Ascending aorta (tissue), 2 donors: Measurements from ENCODE around the gene KCP. TPM values are rescaled to one million over a fixed set of nuclear protein-coding genes. Genes with fewer than 3 reads are reported as not detected.

Experiments
- DNase-seq, 2 donors: peaks; one replicate each; pipeline ENCODE4 v3.0.0-alpha.2; 2019; ENCODE audit warnings: low spot score in 2 of 2
- H3K27ac ChIP-seq, 2 donors: fragments of 200-600 bp; sonication (generic); one replicate each; pipeline ENCODE4 v1.5.1; 2016 to 2017; ENCODE audit warnings: mild to moderate bottlenecking in 1 of 2
- H3K27me3 ChIP-seq: fragments of 200-600 bp; sonication (generic); one replicate; pipeline ENCODE4 v1.5.1; 2017
- H3K36me3 ChIP-seq, 2 donors: fragments of 200-600 bp; sonication (generic); one replicate each; pipeline ENCODE4 v1.5.1; 2016
- H3K4me1 ChIP-seq, 2 donors: fragments of 200-600 bp; sonication (generic); one replicate each; pipeline ENCODE4 v1.5.1; 2016 to 2017; ENCODE audit warnings: mild to moderate bottlenecking in 1 of 2
- H3K4me3 ChIP-seq, 2 donors: fragments of 200-600 bp; sonication (generic); one replicate each; pipeline ENCODE4 v1.5.1; 2016 to 2017; ENCODE audit warnings: mild to moderate bottlenecking in 1 of 2
- H3K9me3 ChIP-seq, 2 donors: fragments of 200-600 bp; sonication (generic); one replicate each; pipeline ENCODE4 v1.5.1; 2016
- CTCF ChIP-seq, 3 experiments: fragments of 200-600 bp in 2 of 3; fragments of 450-650 bp in 1 of 3; sonication (generic) in 2 of 3; IDR thresholded peaks; one replicate each; pipeline ENCODE4 v1.5.1; 2016 to 2019; ENCODE audit warnings: antibody characterized with exemption in 3 of 3, mild to moderate bottlenecking in 1 of 3, moderate library complexity in 1 of 3
- intact Hi-C: fragments of 100-400 bp; cut with DNase I; formaldehyde crosslinking; loops from one replicate; pipeline ENCODE4 v1.15.1; 2023
- total RNA-seq: library from RNA; depleted of rRNA; stranded (reverse); fragments of >200 nt; gene quantifications from one replicate; pipeline ENCODE4 v1.1.0, GENCODE V29; 2016

The KCP gene
- total RNA-seq, 1 donor from 2014 or later, result 1.2 TPM

GRCh38 chr7:128902761-128903585, 7.5 kb downstream of the KCP start:
- no peak for TF ChIP-seq CTCF (IDR thresholded peaks at IDR 0.05)
- peak in 1 of 2 donors; percentile 38 for DNase-seq
- intact Hi-C loops, result loop anchor here (5.0 kb wide), 1 partner anchor 189 kb away; no protein-coding TSS in a partner anchor

GRCh38 chr7:128900237-128900636, 10.3 kb downstream of the KCP start:
- H3K4me1 ChIP-seq, result no peaks in the 10 kb centered on the region
- no peak for TF ChIP-seq CTCF (IDR thresholded peaks at IDR 0.05)
- no peaks in the 10 kb centered on the region for H3K27me3 ChIP-seq
- H3K27ac ChIP-seq, result no peak overlapping the region
- DNase-seq, result no peak
- H3K36me3 ChIP-seq, result no peaks in the 10 kb centered on the region
- intact Hi-C loops, result loop anchor here (5.0 kb wide), 1 partner anchor 192 kb away; no protein-coding TSS in a partner anchor
- no peak overlapping the region for H3K4me3 ChIP-seq
- H3K9me3 ChIP-seq, result no peaks in the 10 kb centered on the region

More at GRCh38 chr7:128902761-128903585, 7.5 kb downstream of the KCP start:
- no peaks in the 10 kb centered on the region for H3K27me3 ChIP-seq
- H3K9me3 ChIP-seq, result no peaks in the 10 kb centered on the region
- H3K4me3 ChIP-seq, result no peak overlapping the region
- H3K4me1 ChIP-seq, result no peaks in the 10 kb centered on the region
- H3K27ac ChIP-seq, result no peak overlapping the region
- no peaks in the 10 kb centered on the region for H3K36me3 ChIP-seq

GRCh38 chr7:128899392-128899791, 11.1 kb downstream of the KCP start:
- H3K4me3 ChIP-seq, result no peak overlapping the region
- no peak overlapping the region for H3K27ac ChIP-seq
- H3K9me3 ChIP-seq, result no peaks in the 10 kb centered on the region
- H3K4me1 ChIP-seq, result no peaks in the 10 kb centered on the region
- no peaks in the 10 kb centered on the region for H3K27me3 ChIP-seq
- no peak for DNase-seq
- no peaks in the 10 kb centered on the region for H3K36me3 ChIP-seq
- intact Hi-C loops, result no loop called here
- no peak for TF ChIP-seq CTCF (IDR thresholded peaks at IDR 0.05)

GRCh38 chr7:128895320-128895719, 15.2 kb downstream of the KCP start:
- Histone ChIP-seq H3K4me1 (no peaks in the 10 kb centered on the region), H3K9me3 (no peaks in the 10 kb centered on the region), H3K36me3 (no peaks in the 10 kb centered on the region), H3K4me3 (no peak overlapping the region), H3K27ac (no peak overlapping the region), H3K27me3 (no peaks in the 10 kb centered on the region)
- no peak for TF ChIP-seq CTCF (IDR thresholded peaks at IDR 0.05)
- intact Hi-C loops, result no loop called here
- no peak for DNase-seq

GRCh38 chr7:128894101-128894440, 16.4 kb downstream of the KCP start:
- Histone ChIP-seq H3K27me3 (no peaks in the 10 kb centered on the region), H3K27ac (no peak overlapping the region), H3K36me3 (no peaks in the 10 kb centered on the region), H3K9me3 (no peaks in the 10 kb centered on the region), H3K4me3 (no peak overlapping the region), H3K4me1 (no peaks in the 10 kb centered on the region)
- DNase-seq, result no peak
- no peak for TF ChIP-seq CTCF (IDR thresholded peaks at IDR 0.05)
- intact Hi-C loops, result no loop called here
